ENCODE results near the gene GPATCH4.

GRCh38 chr1:156565519-156565918 is 35.8 kb downstream of the GPATCH4 start:
- TF ChIP-seq ZFP30 (CRISPR knock-in tag; IDR thresholded peaks at IDR 0.05), result no peak
- no peak for TF ChIP-seq PATZ1 (CRISPR knock-in tag; IDR thresholded peaks at IDR 0.05; ENCODE audit: borderline replicate concordance)
